IMR-90 (cell line): Measurements from ENCODE around the gene RBM23. TPM values are rescaled to one million over a fixed set of nuclear protein-coding genes. Genes with fewer than 3 reads are reported as not detected.

ENCODE experiments used
- ATAC-seq: fragments of 200-7000 bp; cut with Tn5 transposase; 2 replicates; pipeline ENCODE4 v1.9.1; 2020; ENCODE audit warnings: low read depth, mild to moderate bottlenecking, moderate library complexity
- BruUV-seq: library from RNA; stranded (reverse); fragments of 400-500 nt; replicated peaks from 2 replicates; lab custom pipeline; 2021; lab: Mats Ljungman, UMichigan
- CTCF ChIA-PET: fragments of 300-600 bp; formaldehyde crosslinking; extraction: SDS; loops from one replicate; lab custom pipeline; 2021; ENCODE audit warnings: antibody characterized with exemption; lab: Yijun Ruan, JAX
- POLR2A ChIA-PET: fragments of 300-600 bp; sonication (Branson Sonifier 250); formaldehyde crosslinking; loops from one replicate; lab custom pipeline; 2022; ENCODE audit warnings: antibody characterized with exemption; ENCODE audit not compliant: unreplicated experiment; lab: Charles Lee
- DNase-seq: peaks from one replicate; pipeline ENCODE4 v3.0.0; 2013
- H2AFZ ChIP-seq: replicated peaks from 2 replicates; pipeline ENCODE3; 2013; ENCODE audit warnings: low read length, mild to moderate bottlenecking; ENCODE audit not compliant: poor library complexity
- H2AK5ac ChIP-seq: 2 replicates; pipeline ENCODE4 v1.6.1; 2013; ENCODE audit warnings: low read depth, low read length, inconsistent platforms
- H2AK9ac ChIP-seq: replicated peaks from 2 replicates; pipeline ENCODE3; 2013; ENCODE audit warnings: mild to moderate bottlenecking, low read depth, low read length, moderate library complexity; ENCODE audit not compliant: poor library complexity
- H2BK120ac ChIP-seq: 2 replicates; pipeline ENCODE4 v1.6.1; 2013; ENCODE audit warnings: low read depth, low read length, inconsistent platforms
- H2BK15ac ChIP-seq: 3 replicates; pipeline ENCODE4 v1.6.1; 2013; ENCODE audit warnings: low read depth, low read length, inconsistent platforms
- H2BK20ac ChIP-seq: 2 replicates; pipeline ENCODE4 v1.6.1; 2013; ENCODE audit warnings: low read depth, mild to moderate bottlenecking, inconsistent platforms, low read length, moderate library complexity
- H2BK5ac ChIP-seq: 2 replicates; pipeline ENCODE4 v1.6.1; 2013; ENCODE audit warnings: mild to moderate bottlenecking, low read depth, low read length, inconsistent platforms; ENCODE audit not compliant: poor library complexity, severe bottlenecking
- H3K14ac ChIP-seq: replicated peaks from 2 replicates; pipeline ENCODE4 v1.6.1; 2013; ENCODE audit warnings: low read depth, low read length, inconsistent platforms
- H3K18ac ChIP-seq: 2 replicates; pipeline ENCODE4 v1.6.1; 2013; ENCODE audit warnings: low read depth, low read length, control low read depth
- H3K23ac ChIP-seq: 2 replicates; pipeline ENCODE4 v1.6.1; 2013; ENCODE audit warnings: low read depth, low read length, inconsistent platforms
- H3K27ac ChIP-seq: 2 replicates; pipeline ENCODE4 v1.5.1; 2013; ENCODE audit warnings: mild to moderate bottlenecking, control low read depth, low read length; ENCODE audit not compliant: insufficient read depth
- H3K27me3 ChIP-seq: 2 replicates; pipeline ENCODE4 v1.6.1; 2013; ENCODE audit warnings: low read length; ENCODE audit not compliant: control insufficient read depth, insufficient read depth
- H3K36me3 ChIP-seq: 2 replicates; pipeline ENCODE4 v1.6.1; 2013; ENCODE audit warnings: low read length, mixed read lengths; ENCODE audit not compliant: control insufficient read depth, insufficient read depth
- H3K4ac ChIP-seq: 2 replicates; pipeline ENCODE4 v1.6.1; 2013; ENCODE audit warnings: low read depth, low read length, inconsistent platforms
- H3K4me1 ChIP-seq: 2 replicates; pipeline ENCODE4 v1.6.1; 2013; ENCODE audit warnings: low read length, mixed read lengths; ENCODE audit not compliant: control insufficient read depth, insufficient read depth
- H3K4me2 ChIP-seq: 2 replicates; pipeline ENCODE4 v1.6.1; 2013; ENCODE audit warnings: low read depth, mild to moderate bottlenecking, control low read depth, low read length, moderate library complexity
- H3K4me3 ChIP-seq: 2 replicates; pipeline ENCODE4 v1.5.1; 2013; ENCODE audit warnings: low read depth, mild to moderate bottlenecking, control low read depth, low read length, moderate library complexity; ENCODE audit not compliant: insufficient read depth
- H3K56ac ChIP-seq: 2 replicates; pipeline ENCODE4 v1.6.1; 2013; ENCODE audit warnings: low read length, inconsistent platforms; ENCODE audit not compliant: insufficient read depth; ENCODE audit errors: extremely low read depth
- H3K79me1 ChIP-seq, 2 experiments: 2 replicates each; pipeline ENCODE4 v1.6.1; 2013; ENCODE audit warnings: low read length in 2 of 2, inconsistent platforms in 1 of 2, low read depth in 1 of 2
- H3K9ac ChIP-seq: 2 replicates; pipeline ENCODE4 v1.6.1; 2013; ENCODE audit warnings: low read depth, low read length, control low read depth
- H3K9me1 ChIP-seq: 2 replicates; pipeline ENCODE4 v1.6.1; 2013; ENCODE audit warnings: low read length, inconsistent platforms; ENCODE audit not compliant: insufficient read depth
- H3K9me3 ChIP-seq: 2 replicates; pipeline ENCODE4 v1.6.1; 2013; ENCODE audit warnings: low read length; ENCODE audit not compliant: control insufficient read depth, insufficient read depth
- H4K20me1 ChIP-seq: 2 replicates; pipeline ENCODE4 v1.6.1; 2013; ENCODE audit warnings: low read length, inconsistent platforms; ENCODE audit not compliant: insufficient read depth
- H4K5ac ChIP-seq: 2 replicates; pipeline ENCODE4 v1.6.1; 2013; ENCODE audit warnings: mild to moderate bottlenecking, low read depth, low read length, control low read depth
- H4K8ac ChIP-seq, 2 experiments: 2 replicates each; pipeline ENCODE4 v1.6.1; 2013; ENCODE audit warnings: low read depth in 2 of 2, low read length in 2 of 2, control low read depth in 1 of 2, inconsistent platforms in 1 of 2
- H4K91ac ChIP-seq: 2 replicates; pipeline ENCODE4 v1.6.1; 2013; ENCODE audit warnings: low read depth, low read length, inconsistent platforms; ENCODE audit not compliant: insufficient read depth
- BHLHE40 ChIP-seq: fragments of 150-350 bp; IDR thresholded peaks from 2 replicates; pipeline ENCODE4 v1.6.1; 2016; ENCODE audit warnings: mild to moderate bottlenecking, low read depth, low read length
- MAZ ChIP-seq: IDR thresholded peaks from 2 replicates; pipeline ENCODE4 v1.6.1; 2012; ENCODE audit warnings: low read depth, mild to moderate bottlenecking, low read length, improper control_type of control experiment, moderate library complexity, borderline replicate concordance
- NFE2L2 ChIP-seq: fragments of 150-350 bp; IDR thresholded peaks from 2 replicates; pipeline ENCODE4 v1.6.1; 2016; ENCODE audit warnings: low read depth, mild to moderate bottlenecking, low read length
- RAD21 ChIP-seq: IDR thresholded peaks from 2 replicates; pipeline ENCODE4 v1.6.1; 2012; ENCODE audit warnings: low read length, improper control_type of control experiment
- RCOR1 ChIP-seq: IDR thresholded peaks from 2 replicates; pipeline ENCODE4 v1.6.1; 2012; ENCODE audit warnings: mild to moderate bottlenecking, low read length, improper control_type of control experiment; ENCODE audit not compliant: insufficient replicate concordance
- RFX5 ChIP-seq: IDR thresholded peaks from 2 replicates; pipeline ENCODE4 v1.8.0; 2012; ENCODE audit warnings: low read depth, mild to moderate bottlenecking, low read length, moderate library complexity
- SMC3 ChIP-seq: fragments of 150-350 bp; IDR thresholded peaks from 2 replicates; pipeline ENCODE4 v1.6.1; 2016; ENCODE audit warnings: low read depth, mild to moderate bottlenecking, antibody characterized with exemption, low read length, moderate library complexity
- WGBS, 2 experiments: methylation state at CpG; one replicate each; pipeline versions ENCODE4 v1.1.5 to v1.1.7; 2013; ENCODE audit warnings: missing lambda C conversion rate in 2 of 2; ENCODE audit not compliant: insufficient read length in 1 of 2; ENCODE audit errors: extremely low coverage in 2 of 2; 5-methylcytosine and 5-hydroxymethylcytosine counted together
- dilution Hi-C: fragments of 300-500 bp; cut with HindIII; formaldehyde crosslinking; loops from one replicate; pipeline ENCODE4 v1.14.3; 2018; ENCODE audit warnings: low sequenced_read_pairs; ENCODE audit not compliant: unreplicated experiment
- in situ Hi-C: fragments of 300-500 bp; cut with MboI; formaldehyde crosslinking; loops from 3 replicates; pipeline ENCODE4 v1.14.3; 2019; ENCODE audit warnings: low sequenced_read_pairs, inconsistent platforms, mixed read lengths
- intact Hi-C: fragments of 100-400 bp; cut with micrococcal nuclease; formaldehyde crosslinking; loops from 2 replicates; pipeline ENCODE4 v1.10.0; 2022
- polyA plus RNA-seq, 3 experiments: library from polyadenylated mRNA; depleted of rRNA; stranded (reverse); fragments of >200 nt; gene quantifications; 2 replicates each; pipeline ENCODE4 v1.2.3, GENCODE V29; 2012; ENCODE audit warnings: low replicate concordance in 1 of 3
- total RNA-seq: library from RNA; depleted of rRNA; stranded (reverse); fragments of >200 nt; gene quantifications from 2 replicates; pipeline ENCODE4 v1.2.3, GENCODE V29; 2012

RBM23 gene
- total and polyA plus RNA-seq, 2 of the 4 experiments (the other 2 are of a cell fraction) = 44.7 to 375 TPM

DNA sequence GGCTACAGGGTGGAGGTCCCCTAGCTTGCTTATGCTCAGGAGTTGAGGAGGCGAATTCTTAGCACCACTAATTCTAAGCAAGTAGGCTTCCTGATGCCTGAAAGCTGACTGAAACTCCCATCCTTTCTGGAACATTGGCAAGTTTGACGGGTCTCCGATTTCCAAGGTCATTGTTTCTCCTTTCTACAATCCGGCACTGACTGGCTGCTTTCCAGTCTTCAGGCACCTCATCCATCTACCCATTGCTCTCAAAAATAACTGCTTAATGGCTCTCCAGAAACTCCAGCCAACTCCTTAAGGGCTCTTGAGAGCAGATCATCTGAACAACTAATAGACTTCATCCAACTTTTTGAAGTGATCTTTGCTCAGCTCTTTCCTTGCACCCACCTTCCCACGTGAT is 22.6 kb downstream of the RBM23 start:
- peak overlapping the region; percentile 43; the same call in 1 of the 2 replicates for H4K91ac ChIP-seq
- ChIA-PET CTCF (interaction anchor here (1.7 kb wide), 1 partner anchor 73 kb away, joined by 4 read pairs; no protein-coding TSS in a partner anchor), POLR2A (interaction anchor here (0.5 kb wide), 1 partner anchor 13 kb away, joined by 3 read pairs; no protein-coding TSS in a partner anchor)
- H3K4me1 ChIP-seq = peaks cover 17% of the 10 kb centered on the region
- no peak overlapping the region for H3K4me2 ChIP-seq
- H4K8ac ChIP-seq = no peak overlapping the region
- BruUV-seq = no TSS peak
- H3K18ac ChIP-seq = no peak overlapping the region
- peak overlapping the region; percentile 30; the same call in 1 of the 2 replicates for H2BK120ac ChIP-seq
- H3K4me3 ChIP-seq = no peak overlapping the region
- peaks cover 20% of the 10 kb centered on the region for H3K9me1 ChIP-seq
- dilution Hi-C loops = no loop called here
- peak overlapping the region; percentile 31 for H2AK5ac ChIP-seq
- no peak overlapping the region for H2BK5ac ChIP-seq
- DNase-seq (no peak), ATAC-seq (no peak)
- peak overlapping the region; percentile 30; the same call in 1 of the 2 replicates for H2BK20ac ChIP-seq
- H3K4ac ChIP-seq = no peak overlapping the region
- no peak overlapping the region for H2AFZ ChIP-seq
- no peak for TF ChIP-seq RFX5
- no peak for TF ChIP-seq SMC3
- no peak for TF ChIP-seq MAZ
- no peak for TF ChIP-seq NFE2L2
- TF ChIP-seq RCOR1 = no peak
- no peak for TF ChIP-seq RAD21
- no peak for TF ChIP-seq BHLHE40
- 0 out of 3 replicates have a peak overlapping the region, but pooled peaks have one; percentile 34 for H2BK15ac ChIP-seq
- H3K23ac ChIP-seq = peak overlapping the region; percentile 4; the same call in 1 of the 2 replicates
- intact Hi-C loops = loop anchor here (5.0 to 10.0 kb wide), 3 partner anchors 59 to 512 kb away; partner anchors contain the start of gene MMP14
- peak overlapping the region; percentile 26; the same call in 1 of the 2 replicates for H3K14ac ChIP-seq
- no peak overlapping the region for H3K9ac ChIP-seq
- no peaks in the 10 kb centered on the region for H3K9me3 ChIP-seq
- H3K27ac ChIP-seq = no peak overlapping the region
- H4K5ac ChIP-seq = no peak overlapping the region
- 31% methylated on average over 3 of the region's 5 CpGs; no CpG with 5 or more reads in 1 of the 2 experiments for WGBS, 2 experiments
- no peak overlapping the region for H3K56ac ChIP-seq
- peaks cover 0 to 17% of the 10 kb centered on the region in 2 experiments; a peak in 3 of 4 replicates for H3K79me1 ChIP-seq
- in situ Hi-C loops = no loop called here
- H3K36me3 ChIP-seq = peaks cover 5% of the 10 kb centered on the region
- H3K27me3 ChIP-seq = no peaks in the 10 kb centered on the region
- H4K20me1 ChIP-seq = no peaks in the 10 kb centered on the region
- peak overlapping the region; percentile 77 for H2AK9ac ChIP-seq
